HepG2 (cell line): ENCODE data around the gene SPHK2. TPM values are rescaled to one million over a fixed set of nuclear protein-coding genes. Genes with fewer than 3 reads are reported as not detected.

Source experiments
- CEBPG ChIP-seq: IDR thresholded peaks from 2 replicates; pipeline ENCODE4 v1.6.1; 2016
- CREM ChIP-seq, 2 experiments: sonication (generic) in 1 of 2; formaldehyde crosslinking in 1 of 2; IDR thresholded peaks; 2 replicates each; pipeline versions ENCODE4 v1.4.0 to v1.6.1; 2016 to 2020; ENCODE audit warnings: antibody characterized with exemption in 1 of 2, mild to moderate bottlenecking in 1 of 2, missing genetic modification reagents in 1 of 2
- EED ChIP-seq: sonication (generic); formaldehyde crosslinking; IDR thresholded peaks from 2 replicates; pipeline ENCODE4 v1.5.0; 2020; ENCODE audit warnings: mild to moderate bottlenecking, missing genetic modification reagents
- GPN1 ChIP-seq: sonication (generic); formaldehyde crosslinking; IDR thresholded peaks from 2 replicates; pipeline ENCODE4 v1.5.1; 2020; ENCODE audit warnings: missing genetic modification reagents, borderline replicate concordance
- RARA ChIP-seq: IDR thresholded peaks from 2 replicates; pipeline ENCODE4 v1.6.1; 2016; ENCODE audit warnings: missing genetic modification reagents, missing compliant biosample characterization
- SAP130 ChIP-seq: IDR thresholded peaks from 2 replicates; pipeline ENCODE4 v1.6.1; 2016; ENCODE audit warnings: low read depth
- ZNF263 ChIP-seq: sonication (generic); formaldehyde crosslinking; IDR thresholded peaks from 2 replicates; pipeline ENCODE4 v1.4.0; 2020; ENCODE audit warnings: missing genetic modification reagents
- ZNF430 ChIP-seq: sonication (generic); formaldehyde crosslinking; IDR thresholded peaks from 2 replicates; pipeline ENCODE4 v1.9.0; 2021; ENCODE audit warnings: mild to moderate bottlenecking, missing genetic modification reagents
- ZNF431 ChIP-seq: sonication (generic); formaldehyde crosslinking; IDR thresholded peaks from 2 replicates; pipeline ENCODE4 v1.9.0; 2022; ENCODE audit warnings: missing genetic modification reagents, low read depth, mild to moderate bottlenecking, borderline replicate concordance
- ZNF629 ChIP-seq: sonication (generic); formaldehyde crosslinking; conservative IDR thresholded peaks from 2 replicates; pipeline ENCODE4 v1.5.0; 2020; ENCODE audit warnings: missing genetic modification reagents
- polyA plus RNA-seq, 8 experiments: library from polyadenylated mRNA; depleted of rRNA in 3 of 8; stranded (reverse) in 7 of 8; unstranded in 1 of 8; fragments of >200 nt; fragmentation: Illumina TruSeq in 4 of 8; extraction: Trizol in 4 of 8; gene quantifications; 2 replicates each; pipeline versions ENCODE4 v1.2.1 to v1.2.3, GENCODE V29; 2011 to 2016; ENCODE audit warnings: low read depth in 4 of 8, missing spikeins in 1 of 8, mixed read lengths in 1 of 8; ENCODE audit not compliant: insufficient read depth in 1 of 8
- total RNA-seq, 5 experiments: library from RNA; depleted of rRNA; stranded (reverse); fragments of >200 nt; fragmentation: Illumina TruSeq; extraction: Trizol; gene quantifications; 2 replicates each; pipeline ENCODE4 v1.2.3, GENCODE V29; 2016; ENCODE audit warnings: low read depth in 1 of 5
- TF ChIP-seq, protein P1 (sequence below): sonication (generic); formaldehyde crosslinking; IDR thresholded peaks from 2 replicates; pipeline ENCODE4 v1.5.1; 2020; ENCODE audit warnings: mild to moderate bottlenecking, missing genetic modification reagents
- TF ChIP-seq, protein P2 (sequence below): IDR thresholded peaks from 2 replicates; pipeline ENCODE4 v1.6.1; 2016; ENCODE audit warnings: mild to moderate bottlenecking, missing biosample characterization, missing genetic modification reagents
- TF ChIP-seq, protein P3 (sequence below): sonication (generic); formaldehyde crosslinking; IDR thresholded peaks from 2 replicates; pipeline ENCODE4 v1.4.0; 2020; ENCODE audit warnings: mild to moderate bottlenecking, missing genetic modification reagents
- TF ChIP-seq, protein P4 (sequence below): sonication (generic); formaldehyde crosslinking; IDR thresholded peaks from 2 replicates; pipeline ENCODE4 v1.9.0; 2021; ENCODE audit warnings: missing genetic modification reagents, borderline replicate concordance
- TF ChIP-seq, protein P5 (sequence below): sonication (generic); formaldehyde crosslinking; conservative IDR thresholded peaks from 2 replicates; pipeline ENCODE4 v1.8.0; 2022; ENCODE audit warnings: missing genetic modification reagents
- TF ChIP-seq, protein P6 (sequence below): sonication (generic); formaldehyde crosslinking; IDR thresholded peaks from 2 replicates; pipeline ENCODE4 v1.5.0; 2020; ENCODE audit warnings: missing genetic modification reagents, mild to moderate bottlenecking, borderline replicate concordance

Gene SPHK2
- total and polyA plus RNA-seq, 2 of the 13 experiments (the other 11 are each of a cell fraction or from before 2014, with no cell fraction given): 2.9 to 14.4 TPM

DNA sequence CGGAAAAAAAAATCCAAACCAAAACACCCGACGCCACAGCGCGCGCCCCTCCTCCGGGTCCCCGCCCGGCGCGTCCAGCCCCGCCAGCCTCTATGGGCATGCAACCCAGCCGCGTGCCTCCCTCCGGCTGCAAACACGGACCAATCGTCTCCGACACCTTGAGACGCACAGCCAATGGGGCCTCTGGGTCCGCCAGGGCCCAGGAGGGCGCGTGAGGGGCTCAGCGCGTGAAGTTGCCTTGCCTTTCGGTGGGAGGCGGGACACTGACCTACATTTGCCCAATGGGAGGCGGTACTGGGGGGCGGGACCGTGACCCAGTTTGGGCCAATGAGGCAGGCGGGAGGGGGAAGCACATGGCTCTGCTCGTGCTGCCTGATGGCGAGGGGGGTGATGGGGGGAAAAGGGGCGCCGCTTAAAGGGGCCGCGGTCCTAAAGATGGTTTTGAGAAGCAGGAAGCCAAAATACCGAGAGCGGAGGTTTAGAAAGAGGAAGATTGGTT lies 18.2 kb downstream of the SPHK2 start (continued):
- TF ChIP-seq, protein P1, sequence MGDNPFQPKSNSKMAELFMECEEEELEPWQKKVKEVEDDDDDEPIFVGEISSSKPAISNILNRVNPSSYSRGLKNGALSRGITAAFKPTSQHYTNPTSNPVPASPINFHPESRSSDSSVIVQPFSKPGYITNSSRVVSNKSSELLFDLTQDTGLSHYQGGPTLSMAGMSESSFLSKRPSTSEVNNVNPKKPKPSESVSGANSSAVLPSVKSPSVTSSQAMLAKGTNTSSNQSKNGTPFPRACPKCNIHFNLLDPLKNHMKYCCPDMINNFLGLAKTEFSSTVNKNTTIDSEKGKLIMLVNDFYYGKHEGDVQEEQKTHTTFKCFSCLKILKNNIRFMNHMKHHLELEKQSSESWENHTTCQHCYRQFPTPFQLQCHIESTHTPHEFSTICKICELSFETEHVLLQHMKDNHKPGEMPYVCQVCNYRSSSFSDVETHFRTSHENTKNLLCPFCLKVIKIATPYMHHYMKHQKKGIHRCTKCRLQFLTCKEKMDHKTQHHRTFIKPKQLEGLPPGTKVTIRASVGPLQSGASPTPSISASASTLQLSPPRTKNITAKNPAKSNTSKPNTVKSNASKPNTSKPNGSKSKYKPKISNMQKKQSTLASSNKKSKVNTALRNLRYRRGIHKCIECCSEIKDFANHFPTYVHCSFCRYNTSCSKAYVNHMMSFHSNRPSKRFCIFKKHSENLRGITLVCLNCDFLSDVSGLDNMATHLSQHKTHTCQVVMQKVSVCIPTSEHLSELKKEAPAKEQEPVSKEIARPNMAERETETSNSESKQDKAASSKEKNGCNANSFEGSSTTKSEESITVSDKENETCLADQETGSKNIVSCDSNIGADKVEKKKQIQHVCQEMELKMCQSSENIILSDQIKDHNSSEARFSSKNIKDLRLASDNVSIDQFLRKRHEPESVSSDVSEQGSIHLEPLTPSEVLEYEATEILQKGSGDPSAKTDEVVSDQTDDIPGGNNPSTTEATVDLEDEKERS (CRISPR knock-in tag): 0 out of 2 replicates have a peak, but pooled peaks have one; percentile 31
- TF ChIP-seq CREM (IDR thresholded peaks at IDR 0.05) (peak; percentile 34), CREM (CRISPR knock-in tag; IDR thresholded peaks at IDR 0.05) (no peak), GPN1 (CRISPR knock-in tag) (no peak), ZNF430 (CRISPR knock-in tag) (peak; percentile 81), ZNF263 (CRISPR knock-in tag) (peak; percentile 39), ZNF431 (CRISPR knock-in tag) (peak; percentile 84), RARA (CRISPR knock-in tag) (peak; percentile 31; the same call in 1 of the 2 replicates), ZNF629 (CRISPR knock-in tag) (peak; percentile 25; the same call in 1 of the 2 replicates), SAP130 (CRISPR knock-in tag) (peak; percentile 68), CEBPG (CRISPR knock-in tag) (0 out of 2 replicates have a peak, but pooled peaks have one; percentile 37), EED (CRISPR knock-in tag) (peak; percentile 70; the same call in 1 of the 2 replicates)
- TF ChIP-seq, protein P2, sequence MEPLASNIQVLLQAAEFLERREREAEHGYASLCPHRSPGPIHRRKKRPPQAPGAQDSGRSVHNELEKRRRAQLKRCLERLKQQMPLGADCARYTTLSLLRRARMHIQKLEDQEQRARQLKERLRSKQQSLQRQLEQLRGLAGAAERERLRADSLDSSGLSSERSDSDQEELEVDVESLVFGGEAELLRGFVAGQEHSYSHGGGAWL: peak; percentile 47; the same call in 1 of the 2 replicates
- TF ChIP-seq, protein P3, sequence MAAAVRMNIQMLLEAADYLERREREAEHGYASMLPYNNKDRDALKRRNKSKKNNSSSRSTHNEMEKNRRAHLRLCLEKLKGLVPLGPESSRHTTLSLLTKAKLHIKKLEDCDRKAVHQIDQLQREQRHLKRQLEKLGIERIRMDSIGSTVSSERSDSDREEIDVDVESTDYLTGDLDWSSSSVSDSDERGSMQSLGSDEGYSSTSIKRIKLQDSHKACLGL (CRISPR knock-in tag): peak; percentile 75; the same call in 1 of the 2 replicates
- TF ChIP-seq, protein P4, sequence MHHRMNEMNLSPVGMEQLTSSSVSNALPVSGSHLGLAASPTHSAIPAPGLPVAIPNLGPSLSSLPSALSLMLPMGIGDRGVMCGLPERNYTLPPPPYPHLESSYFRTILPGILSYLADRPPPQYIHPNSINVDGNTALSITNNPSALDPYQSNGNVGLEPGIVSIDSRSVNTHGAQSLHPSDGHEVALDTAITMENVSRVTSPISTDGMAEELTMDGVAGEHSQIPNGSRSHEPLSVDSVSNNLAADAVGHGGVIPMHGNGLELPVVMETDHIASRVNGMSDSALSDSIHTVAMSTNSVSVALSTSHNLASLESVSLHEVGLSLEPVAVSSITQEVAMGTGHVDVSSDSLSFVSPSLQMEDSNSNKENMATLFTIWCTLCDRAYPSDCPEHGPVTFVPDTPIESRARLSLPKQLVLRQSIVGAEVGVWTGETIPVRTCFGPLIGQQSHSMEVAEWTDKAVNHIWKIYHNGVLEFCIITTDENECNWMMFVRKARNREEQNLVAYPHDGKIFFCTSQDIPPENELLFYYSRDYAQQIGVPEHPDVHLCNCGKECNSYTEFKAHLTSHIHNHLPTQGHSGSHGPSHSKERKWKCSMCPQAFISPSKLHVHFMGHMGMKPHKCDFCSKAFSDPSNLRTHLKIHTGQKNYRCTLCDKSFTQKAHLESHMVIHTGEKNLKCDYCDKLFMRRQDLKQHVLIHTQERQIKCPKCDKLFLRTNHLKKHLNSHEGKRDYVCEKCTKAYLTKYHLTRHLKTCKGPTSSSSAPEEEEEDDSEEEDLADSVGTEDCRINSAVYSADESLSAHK (CRISPR knock-in tag): no peak
- TF ChIP-seq, protein P5, sequence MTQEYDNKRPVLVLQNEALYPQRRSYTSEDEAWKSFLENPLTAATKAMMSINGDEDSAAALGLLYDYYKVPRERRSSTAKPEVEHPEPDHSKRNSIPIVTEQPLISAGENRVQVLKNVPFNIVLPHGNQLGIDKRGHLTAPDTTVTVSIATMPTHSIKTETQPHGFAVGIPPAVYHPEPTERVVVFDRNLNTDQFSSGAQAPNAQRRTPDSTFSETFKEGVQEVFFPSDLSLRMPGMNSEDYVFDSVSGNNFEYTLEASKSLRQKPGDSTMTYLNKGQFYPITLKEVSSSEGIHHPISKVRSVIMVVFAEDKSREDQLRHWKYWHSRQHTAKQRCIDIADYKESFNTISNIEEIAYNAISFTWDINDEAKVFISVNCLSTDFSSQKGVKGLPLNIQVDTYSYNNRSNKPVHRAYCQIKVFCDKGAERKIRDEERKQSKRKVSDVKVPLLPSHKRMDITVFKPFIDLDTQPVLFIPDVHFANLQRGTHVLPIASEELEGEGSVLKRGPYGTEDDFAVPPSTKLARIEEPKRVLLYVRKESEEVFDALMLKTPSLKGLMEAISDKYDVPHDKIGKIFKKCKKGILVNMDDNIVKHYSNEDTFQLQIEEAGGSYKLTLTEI: no peak
- TF ChIP-seq, protein P6, sequence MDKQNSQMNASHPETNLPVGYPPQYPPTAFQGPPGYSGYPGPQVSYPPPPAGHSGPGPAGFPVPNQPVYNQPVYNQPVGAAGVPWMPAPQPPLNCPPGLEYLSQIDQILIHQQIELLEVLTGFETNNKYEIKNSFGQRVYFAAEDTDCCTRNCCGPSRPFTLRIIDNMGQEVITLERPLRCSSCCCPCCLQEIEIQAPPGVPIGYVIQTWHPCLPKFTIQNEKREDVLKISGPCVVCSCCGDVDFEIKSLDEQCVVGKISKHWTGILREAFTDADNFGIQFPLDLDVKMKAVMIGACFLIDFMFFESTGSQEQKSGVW (CRISPR knock-in tag): no peak
